Smooth muscle cell (in vitro differentiated cells): Measurements from ENCODE around the gene MAGI3. TPM values are rescaled to one million over a fixed set of nuclear protein-coding genes. Genes with fewer than 3 reads are reported as not detected.

Experiments
- DNase-seq: peaks from one replicate; lab custom pipeline; 2025; ENCODE audit not compliant: unreplicated experiment; lab: John Stamatoyannopoulos, UW
- H2AFZ ChIP-seq: fragments of 200-600 bp; sonication (generic); 2 replicates; pipeline ENCODE4 v1.6.0; 2016; ENCODE audit warnings: antibody characterized with exemption, low read depth, mild to moderate bottlenecking
- H3F3A ChIP-seq: fragments of 200-600 bp; sonication (generic); 2 replicates; pipeline ENCODE4 v1.6.0; 2017; ENCODE audit warnings: antibody characterized with exemption, low read depth
- H3K27ac ChIP-seq: fragments of 200-600 bp; sonication (generic); 2 replicates; pipeline ENCODE4 v1.5.1; 2016; ENCODE audit warnings: low read depth, mild to moderate bottlenecking
- H3K27me3 ChIP-seq: fragments of 200-600 bp; sonication (generic); 2 replicates; pipeline ENCODE4 v1.6.1; 2016; ENCODE audit warnings: low read depth, mild to moderate bottlenecking
- H3K36me3 ChIP-seq: fragments of 200-600 bp; sonication (generic); 2 replicates; pipeline ENCODE4 v1.5.1; 2016; ENCODE audit warnings: low read depth
- H3K4me1 ChIP-seq: fragments of 200-600 bp; sonication (generic); 2 replicates; pipeline ENCODE4 v1.5.1; 2016; ENCODE audit warnings: low read depth
- H3K4me2 ChIP-seq: fragments of 200-600 bp; sonication (generic); 2 replicates; pipeline ENCODE4 v1.6.0; 2016; ENCODE audit warnings: mild to moderate bottlenecking
- H3K4me3 ChIP-seq: fragments of 200-600 bp; sonication (generic); 2 replicates; pipeline ENCODE4 v1.5.1; 2016; ENCODE audit warnings: mild to moderate bottlenecking
- H3K79me2 ChIP-seq: fragments of 200-600 bp; sonication (generic); 2 replicates; pipeline ENCODE4 v1.6.0; 2016; ENCODE audit warnings: low read depth, mild to moderate bottlenecking
- H3K9ac ChIP-seq: fragments of 200-600 bp; sonication (generic); 2 replicates; pipeline ENCODE4 v1.6.0; 2016; ENCODE audit warnings: low read depth
- H3K9me3 ChIP-seq: fragments of 200-600 bp; sonication (generic); replicated peaks from 2 replicates; pipeline ENCODE4 v1.5.1; 2016; ENCODE audit warnings: low read depth
- H4K20me1 ChIP-seq: fragments of 200-600 bp; sonication (generic); 2 replicates; pipeline ENCODE4 v1.6.0; 2016; ENCODE audit warnings: low read depth
- WGBS: methylation state at CpG from one replicate; pipeline ENCODE4 v1.1.7; 2016; ENCODE audit warnings: low lambda C conversion rate; 5-methylcytosine and 5-hydroxymethylcytosine counted together
- polyA plus RNA-seq: library from polyadenylated mRNA; unstranded; fragments of >200 nt; fragmentation: Nextera tagmentation; extraction: Ambion mirVana; gene quantifications from 2 replicates; pipeline ENCODE4 v1.2.1, GENCODE V29; 2016
- total RNA-seq: library from RNA; depleted of rRNA; stranded (reverse); fragments of >200 nt; gene quantifications from 2 replicates; pipeline ENCODE4 v1.2.3, GENCODE V29; 2014
- TF ChIP-seq, protein P1 (sequence below): fragments of 200-600 bp; sonication (generic); IDR thresholded peaks from 2 replicates; pipeline ENCODE4 v1.5.1; 2017; ENCODE audit warnings: borderline replicate concordance, mild to moderate bottlenecking, antibody characterized with exemption; ENCODE audit not compliant: insufficient read depth, poor library complexity, severe bottlenecking

Gene MAGI3
- total and polyA plus RNA-seq, 2 experiments from 2014 or later: 10.9 to 19.1 TPM

DNA sequence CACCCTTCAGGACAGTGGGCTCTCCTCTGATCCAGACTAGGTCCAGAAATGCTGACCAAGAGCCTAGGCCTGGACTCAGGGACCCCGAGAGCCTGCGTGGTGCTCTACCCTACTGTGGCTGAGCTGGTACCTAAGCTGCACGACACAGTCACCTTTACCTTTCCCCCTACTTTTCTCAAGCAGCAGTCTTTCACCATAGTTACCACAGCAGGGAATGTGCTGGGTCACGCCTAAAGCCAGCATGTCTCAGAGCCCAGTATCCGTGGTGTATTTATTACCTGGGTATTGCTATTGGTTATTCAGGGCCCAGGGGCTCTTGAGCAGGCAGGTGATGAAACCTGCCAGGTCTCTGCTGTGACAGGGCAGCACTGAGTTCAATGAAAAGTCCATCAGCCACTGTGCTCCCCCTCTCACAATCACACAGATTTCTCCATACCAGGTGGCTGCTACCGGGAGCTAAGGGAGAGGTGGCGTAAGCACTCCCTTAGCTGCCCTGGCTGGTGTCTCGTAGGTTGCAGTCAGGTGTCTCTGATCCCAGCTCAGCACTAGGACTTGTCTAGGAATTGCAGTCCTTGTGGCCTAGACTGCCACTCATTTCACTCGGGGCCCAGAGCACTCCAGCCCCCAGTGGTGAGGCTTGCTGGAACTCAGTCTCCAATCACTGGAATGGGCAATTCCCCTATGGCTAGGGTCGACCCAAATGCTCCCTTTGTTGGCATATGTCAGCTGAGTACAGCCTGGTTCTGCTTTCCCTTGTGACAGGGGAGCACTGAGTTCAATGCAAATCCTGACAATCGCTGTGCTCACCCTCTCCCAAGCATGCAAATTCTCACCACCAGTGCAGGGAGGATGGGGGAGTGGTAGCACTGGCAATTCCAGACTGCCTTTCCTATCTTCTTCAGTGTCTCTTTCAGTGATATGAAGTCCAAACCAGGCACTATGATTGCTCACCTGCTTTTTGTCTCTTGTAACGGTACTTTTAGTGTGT is 240.3 kb downstream of the MAGI3 start:
- Histone ChIP-seq H3K27ac (peak overlapping the region; percentile 52), H2AFZ (no peak overlapping the region), H3K4me1 (no peaks in the 10 kb centered on the region), H3K4me2 (no peak overlapping the region), H3K27me3 (no peaks in the 10 kb centered on the region), H3K9ac (no peak overlapping the region), H4K20me1 (no peaks in the 10 kb centered on the region), H3K4me3 (no peak overlapping the region), H3K79me2 (no peaks in the 10 kb centered on the region), H3K36me3 (peaks cover 22% of the 10 kb centered on the region), H3K9me3 (peaks cover 9% of the 10 kb centered on the region), H3F3A (no peaks in the 10 kb centered on the region)
- TF ChIP-seq, protein P1, sequence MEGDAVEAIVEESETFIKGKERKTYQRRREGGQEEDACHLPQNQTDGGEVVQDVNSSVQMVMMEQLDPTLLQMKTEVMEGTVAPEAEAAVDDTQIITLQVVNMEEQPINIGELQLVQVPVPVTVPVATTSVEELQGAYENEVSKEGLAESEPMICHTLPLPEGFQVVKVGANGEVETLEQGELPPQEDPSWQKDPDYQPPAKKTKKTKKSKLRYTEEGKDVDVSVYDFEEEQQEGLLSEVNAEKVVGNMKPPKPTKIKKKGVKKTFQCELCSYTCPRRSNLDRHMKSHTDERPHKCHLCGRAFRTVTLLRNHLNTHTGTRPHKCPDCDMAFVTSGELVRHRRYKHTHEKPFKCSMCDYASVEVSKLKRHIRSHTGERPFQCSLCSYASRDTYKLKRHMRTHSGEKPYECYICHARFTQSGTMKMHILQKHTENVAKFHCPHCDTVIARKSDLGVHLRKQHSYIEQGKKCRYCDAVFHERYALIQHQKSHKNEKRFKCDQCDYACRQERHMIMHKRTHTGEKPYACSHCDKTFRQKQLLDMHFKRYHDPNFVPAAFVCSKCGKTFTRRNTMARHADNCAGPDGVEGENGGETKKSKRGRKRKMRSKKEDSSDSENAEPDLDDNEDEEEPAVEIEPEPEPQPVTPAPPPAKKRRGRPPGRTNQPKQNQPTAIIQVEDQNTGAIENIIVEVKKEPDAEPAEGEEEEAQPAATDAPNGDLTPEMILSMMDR: no peak
- 75% methylated on average over 12 of the region's 12 CpGs for WGBS
- DNase-seq: no peak

DNA sequence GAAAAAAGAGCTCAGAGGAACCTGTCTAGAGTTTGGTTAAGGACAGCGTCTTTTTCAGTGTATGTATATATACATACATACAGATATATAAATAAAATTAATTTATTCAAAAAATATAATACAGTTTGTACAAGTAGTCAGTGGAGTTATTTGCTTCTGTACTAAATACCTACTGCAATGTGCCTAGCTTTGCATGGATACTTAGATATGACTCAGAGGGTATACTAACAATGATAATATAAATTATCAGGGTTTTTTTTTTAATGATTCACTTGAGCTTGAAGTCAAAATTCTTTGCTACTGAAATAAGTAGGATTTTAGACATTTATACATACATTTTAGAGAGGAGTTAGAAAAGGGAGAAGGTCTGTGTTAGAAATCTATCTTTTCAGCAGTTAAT is 251.1 kb downstream of the MAGI3 start:
- no peaks in the 10 kb centered on the region for H3K4me1 ChIP-seq
- H3K9ac ChIP-seq: no peak overlapping the region
- TF ChIP-seq, protein P1: no peak
- no peak for DNase-seq
- no peaks in the 10 kb centered on the region for H4K20me1 ChIP-seq
- peaks cover 4% of the 10 kb centered on the region for H3K36me3 ChIP-seq
- no peaks in the 10 kb centered on the region for H3F3A ChIP-seq
- H3K4me3 ChIP-seq: no peak overlapping the region
- no peak overlapping the region for H2AFZ ChIP-seq
- H3K79me2 ChIP-seq: no peaks in the 10 kb centered on the region
- H3K27ac ChIP-seq: no peak overlapping the region
- H3K27me3 ChIP-seq: no peaks in the 10 kb centered on the region
- H3K9me3 ChIP-seq: peaks cover 3% of the 10 kb centered on the region
- WGBS: 100% methylated on average over 1 of the region's 1 CpG
- H3K4me2 ChIP-seq: no peak overlapping the region

DNA sequence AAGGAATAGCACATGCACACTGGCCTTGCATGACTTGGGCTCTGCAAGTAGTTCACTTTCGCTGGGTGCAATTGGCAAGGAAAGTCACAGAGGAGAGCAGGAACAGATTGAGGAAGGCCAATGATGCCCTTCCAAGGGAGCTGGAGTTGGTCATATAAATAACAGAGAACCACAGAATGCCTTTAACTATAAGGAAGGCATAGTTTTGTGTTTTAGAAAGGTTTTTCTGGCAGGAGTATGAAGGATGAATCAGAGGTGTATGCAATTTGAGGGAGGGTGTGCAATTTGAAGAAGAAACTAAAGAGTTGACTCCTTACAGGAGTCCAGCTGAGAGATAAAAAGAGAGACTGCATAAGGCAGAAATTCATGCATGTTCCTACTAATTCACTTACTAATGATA is 256.8 kb downstream of the MAGI3 start:
- Histone ChIP-seq H3K9ac (no peak overlapping the region), H3K9me3 (no peaks in the 10 kb centered on the region), H3K27me3 (no peaks in the 10 kb centered on the region), H2AFZ (no peak overlapping the region), H4K20me1 (no peaks in the 10 kb centered on the region), H3K36me3 (no peaks in the 10 kb centered on the region), H3K4me2 (no peak overlapping the region), H3K79me2 (no peaks in the 10 kb centered on the region), H3K4me1 (no peaks in the 10 kb centered on the region), H3F3A (no peaks in the 10 kb centered on the region), H3K27ac (no peak overlapping the region), H3K4me3 (no peak overlapping the region)
- 95% methylated on average over 1 of the region's 1 CpG for WGBS
- TF ChIP-seq, protein P1: no peak
- no peak for DNase-seq
